DOHH2 (cell line): ENCODE results near the gene NDUFS7.

ENCODE experiments used
- CTCF ChIP-seq: fragments of 200-600 bp; sonication (generic); IDR thresholded peaks from one replicate; pipeline ENCODE4 v1.5.1; 2014; ENCODE audit warnings: antibody characterized with exemption, mild to moderate bottlenecking, low read depth, low read length; ENCODE audit not compliant: poor library complexity, severe bottlenecking
- EZH2phosphoT487 ChIP-seq: fragments of 200-600 bp; sonication (generic); IDR thresholded peaks from 2 replicates; pipeline ENCODE4 v1.6.1; 2017; ENCODE audit warnings: borderline replicate concordance, mild to moderate bottlenecking, antibody characterized with exemption, low read length, moderate library complexity, mixed read lengths

DNA sequence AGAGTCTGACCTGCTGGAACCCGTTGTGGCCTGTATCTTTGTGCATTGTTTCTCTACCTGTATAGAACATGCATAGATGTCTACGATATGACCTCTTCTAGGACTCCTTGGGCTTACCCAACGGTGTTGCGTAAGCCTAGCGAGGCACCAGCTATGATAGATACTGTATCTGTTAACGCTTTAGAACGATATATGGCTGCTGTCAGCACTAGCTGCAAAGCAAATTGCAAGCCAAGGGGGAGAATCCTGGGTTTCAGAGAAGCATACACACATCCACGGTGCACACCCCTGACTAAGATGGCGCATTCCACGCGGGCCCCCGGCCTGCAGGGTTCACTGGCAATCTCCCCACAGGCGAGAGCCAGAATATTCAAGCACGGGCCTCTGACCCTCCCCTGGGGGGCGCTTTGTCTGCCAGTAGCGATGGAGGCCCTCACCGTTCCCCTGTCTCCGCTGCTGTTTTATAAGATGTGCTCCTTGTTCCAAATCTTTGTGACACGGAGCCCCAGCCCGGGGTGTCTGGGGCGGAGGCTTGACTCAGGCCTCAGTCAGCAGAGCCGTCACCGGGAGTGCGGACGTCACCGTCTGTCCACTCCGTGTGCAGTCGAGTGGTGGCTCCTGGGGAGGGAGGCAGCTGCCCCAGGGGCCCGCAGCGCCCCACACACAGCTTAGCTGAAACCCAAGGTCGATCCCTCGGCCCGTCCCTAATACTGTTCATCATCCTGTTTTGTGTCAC, 41.6 kb downstream of the NDUFS7 start:
- TF ChIP-seq CTCF: no peak
- TF ChIP-seq EZH2phosphoT487: no peak
